IPS-18c (cell line): Measurements from ENCODE around the gene IL11.

Experiments
- H3K4me3 ChIP-seq: 2 replicates; pipeline ENCODE4 v1.7.0; 2013; ENCODE audit warnings: low read depth, mild to moderate bottlenecking, low read length, moderate library complexity; ENCODE audit not compliant: insufficient read depth
- H3K9me3 ChIP-seq: one replicate; pipeline ENCODE4 v1.6.1; 2013; ENCODE audit warnings: mild to moderate bottlenecking, low read length, moderate library complexity; ENCODE audit not compliant: control insufficient read depth, insufficient read depth

The IL11 gene

DNA sequence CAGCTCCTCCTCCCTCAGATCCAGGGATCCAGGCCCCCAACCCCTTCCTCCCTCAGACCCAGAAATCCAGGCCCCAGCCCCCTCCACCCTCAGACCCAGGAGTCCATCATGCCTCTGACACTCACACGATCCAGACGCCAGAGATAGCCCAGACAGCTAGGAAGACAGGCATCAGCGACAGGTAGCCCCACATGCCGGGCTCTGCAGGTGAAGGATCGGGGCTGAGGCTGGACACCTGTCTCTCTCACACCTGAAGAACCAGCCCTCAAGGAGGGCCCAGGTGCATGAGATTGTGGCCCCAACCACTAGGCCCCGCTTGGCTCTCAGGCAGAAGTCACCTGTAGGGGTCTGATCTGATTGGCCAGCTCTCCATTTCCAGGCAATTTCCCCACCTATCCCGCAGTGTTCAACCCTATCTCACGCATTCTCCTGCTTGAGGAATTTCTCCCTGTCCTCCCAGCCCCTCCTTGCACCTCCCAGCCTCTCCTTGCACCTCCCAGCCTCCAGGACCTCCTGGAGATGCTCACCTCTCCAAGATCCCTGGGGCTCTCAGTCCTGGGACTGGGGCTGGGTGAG lies 49.3 kb downstream of the IL11 start:
- Histone ChIP-seq H3K9me3 (no peaks in the 10 kb centered on the region), H3K4me3 (no peak overlapping the region)

DNA sequence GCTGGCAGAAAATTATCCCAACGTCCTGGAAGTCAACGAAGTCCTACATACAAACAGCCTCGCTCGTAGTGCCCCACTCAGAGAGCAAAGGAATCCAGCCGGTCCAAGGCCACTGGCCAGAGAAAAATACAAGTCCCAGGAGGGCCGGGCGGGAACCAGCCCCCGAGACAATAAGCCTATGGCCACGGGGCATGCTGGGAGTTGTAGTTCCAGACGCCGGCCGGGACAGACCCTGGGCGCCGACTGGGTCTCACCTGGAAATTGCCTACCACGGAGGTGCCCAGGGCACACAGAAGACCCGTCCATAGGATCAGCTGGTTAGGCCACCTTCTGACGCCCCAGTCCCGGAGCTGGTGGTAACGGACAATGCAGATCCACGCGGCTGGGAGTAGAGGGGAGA lies 50.5 kb downstream of the IL11 start:
- peak overlapping the region; percentile 34; the same call in 1 of the 2 replicates for H3K4me3 ChIP-seq
- H3K9me3 ChIP-seq: no peaks in the 10 kb centered on the region

DNA sequence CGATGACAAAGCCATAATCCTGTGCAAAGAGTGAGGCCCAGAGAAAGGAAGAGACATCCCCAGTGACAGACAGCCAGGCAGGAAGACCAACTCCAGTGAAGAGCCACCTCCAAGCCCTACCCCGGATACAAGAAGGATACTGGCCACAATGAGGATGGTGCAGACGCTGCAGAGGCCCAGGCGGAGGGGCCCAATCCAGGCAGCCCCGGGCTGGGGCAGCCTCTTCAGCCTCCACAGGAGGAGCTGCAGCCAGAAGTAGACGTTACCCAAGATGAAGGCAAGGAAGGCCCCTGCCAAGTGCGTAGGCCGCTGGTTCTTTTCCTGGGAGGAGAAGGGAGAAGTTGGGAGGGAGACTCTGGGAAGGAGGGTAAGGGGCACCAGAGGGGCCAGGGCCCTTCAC lies 53.6 kb downstream of the IL11 start:
- Histone ChIP-seq H3K4me3 (no peak overlapping the region), H3K9me3 (no peaks in the 10 kb centered on the region)

GRCh38 chr19:55315956-55316525 lies 54.2 kb downstream of the IL11 start:
- H3K9me3 ChIP-seq: no peaks in the 10 kb centered on the region
- H3K4me3 ChIP-seq: no peak overlapping the region

GRCh38 chr19:55314396-55314795 lies 55.9 kb downstream of the IL11 start:
- H3K4me3 ChIP-seq: no peak overlapping the region
- no peaks in the 10 kb centered on the region for H3K9me3 ChIP-seq
